A549 (cell line): Measurements from ENCODE around the gene HIPK3. TPM values are rescaled to one million over a fixed set of nuclear protein-coding genes. Genes with fewer than 3 reads are reported as not detected.
A peak's percentile ranks its signal among the peaks of the same experiment; 100 is the strongest.

Source experiments
- ATAC-seq, 2 experiments: fragments of 200-7000 bp in 1 of 2; fragments of >200 bp in 1 of 2; cut with Nextera tagmentation in 1 of 2; cut with Tn5 transposase in 1 of 2; 3 replicates each; pipeline versions ENCODE4 v1.8.0 to v1.9.1; 2018 to 2020; ENCODE audit warnings: mild to moderate bottlenecking in 1 of 2, moderate library complexity in 1 of 2
- CTCF ChIA-PET: fragments of 300-600 bp; sonication (Branson Sonifier 250); formaldehyde crosslinking; extraction: SDS; loops from one replicate; lab custom pipeline; 2021; ENCODE audit warnings: antibody characterized with exemption, inconsistent platforms; lab: Yijun Ruan, JAX
- POLR2A ChIA-PET: fragments of 350-600 bp; formaldehyde crosslinking; extraction: SDS; loops from one replicate; lab custom pipeline; 2021; ENCODE audit warnings: antibody characterized with exemption, inconsistent platforms; lab: Yijun Ruan, JAX
- DNase-seq, 2 experiments: peaks; one replicate each; pipeline versions ENCODE4 v3.0.0 to v3.0.0-alpha.2; 2011 to 2016; ENCODE audit warnings: low read depth in 1 of 2, low spot score in 1 of 2
- FAIRE-seq: peaks from 2 replicates; lab custom pipeline; 2011; peaks lifted over from hg19 to GRCh38; lab: Jason Lieb, UNC
- H3K27ac ChIP-seq, 2 experiments: fragments of >200 bp; sonication (Bioruptor Twin); formaldehyde crosslinking; 3 replicates each; pipeline ENCODE4 v1.5.1; 2016 to 2017
- H3K4me1 ChIP-seq: fragments of >200 bp; sonication (Bioruptor Twin); formaldehyde crosslinking; 3 replicates; pipeline ENCODE4 v1.6.1; 2016
- H3K4me2 ChIP-seq: fragments of >200 bp; sonication (Bioruptor Twin); formaldehyde crosslinking; 3 replicates; pipeline ENCODE4 v1.6.1; 2016
- H3K4me3 ChIP-seq: fragments of >200 bp; sonication (Bioruptor Twin); formaldehyde crosslinking; 3 replicates; pipeline ENCODE4 v1.5.1; 2016
- H3K9me3 ChIP-seq: fragments of >200 bp; sonication (Bioruptor Twin); formaldehyde crosslinking; 3 replicates; pipeline ENCODE4 v1.6.1; 2016
- CEBPB ChIP-seq, 2 experiments: fragments of >200 bp in 1 of 2; sonication (Bioruptor Twin) in 1 of 2; formaldehyde crosslinking in 1 of 2; IDR thresholded peaks; 2 replicates each; pipeline ENCODE4 v1.6.1; 2012 to 2016
- CHD2 ChIP-seq: fragments of 150-350 bp; IDR thresholded peaks from 2 replicates; pipeline ENCODE4 v1.6.1; 2014; ENCODE audit warnings: low read length; ENCODE audit not compliant: partially characterized antibody
- EHMT2 ChIP-seq: fragments of 200-600 bp; sonication (generic); IDR thresholded peaks from 2 replicates; pipeline ENCODE4 v1.6.1; 2016; ENCODE audit warnings: antibody characterized with exemption, low read depth, mild to moderate bottlenecking, moderate library complexity
- ESRRA ChIP-seq: fragments of 150-350 bp; IDR thresholded peaks from 2 replicates; pipeline ENCODE4 v1.6.1; 2014; ENCODE audit warnings: mild to moderate bottlenecking, low read length, borderline replicate concordance
- GATA3 ChIP-seq: IDR thresholded peaks from 2 replicates; pipeline ENCODE4 v1.6.1; 2012; ENCODE audit warnings: borderline replicate concordance
- NFE2L2 ChIP-seq: fragments of 150-350 bp; conservative IDR thresholded peaks from 2 replicates; pipeline ENCODE4 v1.6.1; 2014; ENCODE audit warnings: low read length
- NPAS2 ChIP-seq: fragments of 250-450 bp; sonication (Bioruptor Pico); IDR thresholded peaks from 2 replicates; pipeline ENCODE4 v1.8.0; 2022; ENCODE audit warnings: mild to moderate bottlenecking, moderate library complexity, borderline replicate concordance
- NR3C1 ChIP-seq: fragments of >200 bp; sonication (Bioruptor Twin); formaldehyde crosslinking; IDR thresholded peaks from 3 replicates; pipeline ENCODE4 v1.6.1; 2017
- PHF8 ChIP-seq: fragments of 200-600 bp; sonication (generic); IDR thresholded peaks from 2 replicates; pipeline ENCODE4 v1.6.1; 2016; ENCODE audit warnings: low read depth, mild to moderate bottlenecking, antibody characterized with exemption, moderate library complexity, borderline replicate concordance
- RCOR1 ChIP-seq: fragments of 150-350 bp; IDR thresholded peaks from 2 replicates; pipeline ENCODE4 v1.6.1; 2014; ENCODE audit warnings: antibody characterized with exemption, low read length, low read depth
- RFX5 ChIP-seq: fragments of 450-650 bp; IDR thresholded peaks from 2 replicates; pipeline ENCODE4 v1.7.1; 2014; ENCODE audit warnings: antibody characterized with exemption, mild to moderate bottlenecking, moderate library complexity
- SREBF2 ChIP-seq: fragments of 450-650 bp; IDR thresholded peaks from 2 replicates; pipeline ENCODE4 v1.6.1; 2014; ENCODE audit warnings: mild to moderate bottlenecking, moderate library complexity
- TP53 ChIP-seq: fragments of 250-450 bp; sonication (Bioruptor Pico); IDR thresholded peaks from 2 replicates; pipeline ENCODE4 v1.5.0; 2021; ENCODE audit warnings: mild to moderate bottlenecking, moderate library complexity
- ZC3H11A ChIP-seq: fragments of 450-650 bp; IDR thresholded peaks from 2 replicates; pipeline ENCODE4 v1.6.1; 2014; ENCODE audit warnings: antibody characterized with exemption, mild to moderate bottlenecking
- ZFP36 ChIP-seq: fragments of 450-650 bp; IDR thresholded peaks from 2 replicates; pipeline ENCODE4 v1.6.1; 2014; ENCODE audit warnings: borderline replicate concordance; ENCODE audit not compliant: partially characterized antibody
- WGBS: methylation state at CpG from one replicate; pipeline ENCODE4 v1.1.6; 2017; ENCODE audit errors: missing lambda C conversion rate; 5-methylcytosine and 5-hydroxymethylcytosine counted together
- polyA plus RNA-seq, 4 experiments: library from polyadenylated mRNA; depleted of rRNA in 3 of 4; stranded (reverse); fragments of >200 nt; fragmentation: RNase III in 1 of 4; extraction: RNeasy Plus Mini Kit Qiagen cat#74134 plus additional on column Dnase treatment in 1 of 4; gene quantifications; 2 replicates in 3 of 4; 3 replicates in 1 of 4; pipeline ENCODE4 v1.2.3, GENCODE V29; 2011 to 2017
- TF ChIP-seq, protein P1 (sequence below): fragments of 200-600 bp; sonication (generic); IDR thresholded peaks from 2 replicates; pipeline ENCODE4 v1.6.1; 2016; ENCODE audit warnings: antibody characterized with exemption, mild to moderate bottlenecking, moderate library complexity
- TF ChIP-seq, protein P2 (sequence below): IDR thresholded peaks from 2 replicates; pipeline ENCODE4 v1.6.1; 2012
- TF ChIP-seq, protein P3 (sequence below): fragments of >200 bp; sonication (Bioruptor Twin); formaldehyde crosslinking; IDR thresholded peaks from 3 replicates; pipeline ENCODE4 v1.5.1; 2016
- TF ChIP-seq, protein P4 (sequence below): fragments of 250-450 bp; sonication (Bioruptor Pico); IDR thresholded peaks from 2 replicates; pipeline ENCODE4 v1.5.0; 2020; ENCODE audit warnings: low read depth, mild to moderate bottlenecking, moderate library complexity

Gene HIPK3
- polyA plus RNA-seq, 2 of the 4 experiments (the other 2 are of a cell fraction), result 15.1 to 31.6 TPM

DNA sequence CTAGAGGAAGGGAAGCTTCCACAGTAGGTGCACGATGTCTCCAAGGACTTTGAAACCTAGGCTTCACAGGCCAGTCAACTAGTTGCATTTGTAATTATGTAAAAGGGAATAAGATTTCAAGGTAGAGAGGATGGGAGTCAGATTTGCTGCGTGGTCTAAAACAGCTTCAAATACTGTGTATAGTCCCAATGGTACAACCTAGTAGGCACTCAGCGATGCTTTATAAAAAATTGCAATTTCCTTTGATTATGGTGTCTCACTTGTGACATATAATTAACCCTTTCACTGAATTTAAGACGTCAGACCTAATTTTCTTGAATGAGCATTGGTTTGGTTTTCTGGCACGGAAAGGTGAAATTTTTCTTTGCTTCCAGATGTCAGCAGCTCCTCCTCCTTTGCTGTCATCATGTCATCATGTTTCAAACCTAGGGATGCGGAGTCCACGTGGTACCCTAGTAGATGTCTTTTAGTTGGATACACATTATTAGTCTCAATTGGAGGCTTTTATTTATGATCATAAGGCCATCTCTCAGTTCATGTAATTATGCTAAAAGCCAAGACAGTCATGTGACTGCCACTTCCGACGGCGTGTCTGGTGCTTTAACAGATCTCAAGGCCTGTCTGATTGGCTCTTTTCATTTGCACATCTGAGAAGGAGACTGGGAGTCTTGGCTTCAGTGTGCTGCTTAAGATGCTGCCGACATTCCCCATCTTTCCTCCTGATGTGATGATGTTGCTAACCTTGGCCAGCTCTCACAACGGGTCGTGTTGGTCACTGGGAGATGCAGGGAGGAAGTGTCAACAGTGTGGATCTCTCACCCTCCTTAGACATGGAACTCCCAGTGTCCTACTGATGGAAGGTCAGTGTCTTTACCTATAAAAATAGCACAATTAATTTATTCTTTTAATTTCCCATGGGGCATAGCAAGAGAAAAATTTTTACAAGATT lies 134.0 kb downstream of the HIPK3 start (continued):
- TF ChIP-seq, protein P1, sequence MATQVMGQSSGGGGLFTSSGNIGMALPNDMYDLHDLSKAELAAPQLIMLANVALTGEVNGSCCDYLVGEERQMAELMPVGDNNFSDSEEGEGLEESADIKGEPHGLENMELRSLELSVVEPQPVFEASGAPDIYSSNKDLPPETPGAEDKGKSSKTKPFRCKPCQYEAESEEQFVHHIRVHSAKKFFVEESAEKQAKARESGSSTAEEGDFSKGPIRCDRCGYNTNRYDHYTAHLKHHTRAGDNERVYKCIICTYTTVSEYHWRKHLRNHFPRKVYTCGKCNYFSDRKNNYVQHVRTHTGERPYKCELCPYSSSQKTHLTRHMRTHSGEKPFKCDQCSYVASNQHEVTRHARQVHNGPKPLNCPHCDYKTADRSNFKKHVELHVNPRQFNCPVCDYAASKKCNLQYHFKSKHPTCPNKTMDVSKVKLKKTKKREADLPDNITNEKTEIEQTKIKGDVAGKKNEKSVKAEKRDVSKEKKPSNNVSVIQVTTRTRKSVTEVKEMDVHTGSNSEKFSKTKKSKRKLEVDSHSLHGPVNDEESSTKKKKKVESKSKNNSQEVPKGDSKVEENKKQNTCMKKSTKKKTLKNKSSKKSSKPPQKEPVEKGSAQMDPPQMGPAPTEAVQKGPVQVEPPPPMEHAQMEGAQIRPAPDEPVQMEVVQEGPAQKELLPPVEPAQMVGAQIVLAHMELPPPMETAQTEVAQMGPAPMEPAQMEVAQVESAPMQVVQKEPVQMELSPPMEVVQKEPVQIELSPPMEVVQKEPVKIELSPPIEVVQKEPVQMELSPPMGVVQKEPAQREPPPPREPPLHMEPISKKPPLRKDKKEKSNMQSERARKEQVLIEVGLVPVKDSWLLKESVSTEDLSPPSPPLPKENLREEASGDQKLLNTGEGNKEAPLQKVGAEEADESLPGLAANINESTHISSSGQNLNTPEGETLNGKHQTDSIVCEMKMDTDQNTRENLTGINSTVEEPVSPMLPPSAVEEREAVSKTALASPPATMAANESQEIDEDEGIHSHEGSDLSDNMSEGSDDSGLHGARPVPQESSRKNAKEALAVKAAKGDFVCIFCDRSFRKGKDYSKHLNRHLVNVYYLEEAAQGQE, result no peak

DNA sequence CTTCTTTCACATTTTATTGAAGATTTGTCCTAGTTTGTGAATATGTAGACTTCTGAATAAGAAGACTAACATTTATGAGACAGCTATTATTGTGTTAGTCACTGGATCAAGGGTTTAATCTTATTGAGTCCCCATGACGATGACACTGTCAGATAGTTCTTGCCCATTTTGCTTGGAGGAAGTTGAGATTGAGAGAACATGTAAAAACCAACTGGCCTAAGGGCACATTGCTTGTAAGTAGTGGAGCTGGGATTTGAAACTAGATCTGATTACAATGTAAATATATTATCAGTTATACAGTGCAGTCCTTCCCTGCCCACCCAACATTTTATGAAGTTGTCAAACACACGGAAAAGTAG lies 134.7 kb downstream of the HIPK3 start:
- ATAC-seq, result no peak
- no peak for FAIRE-seq
- Histone ChIP-seq H3K4me3 (no peak overlapping the region), H3K4me1 (no peaks in the 10 kb centered on the region), H3K9me3 (no peaks in the 10 kb centered on the region), H3K4me2 (no peak overlapping the region), H3K27ac (no peak overlapping the region)
- no peak for DNase-seq
- ChIA-PET CTCF (no interaction called here), POLR2A (no interaction called here)
- WGBS, result 84% methylated on average over 2 of the region's 2 CpGs
- TF ChIP-seq ZFP36 (no peak), EHMT2 (no peak), RFX5 (no peak), NPAS2 (CRISPR knock-in tag) (no peak)
- TF ChIP-seq, protein P2, sequence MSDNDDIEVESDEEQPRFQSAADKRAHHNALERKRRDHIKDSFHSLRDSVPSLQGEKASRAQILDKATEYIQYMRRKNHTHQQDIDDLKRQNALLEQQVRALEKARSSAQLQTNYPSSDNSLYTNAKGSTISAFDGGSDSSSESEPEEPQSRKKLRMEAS, result no peak

DNA sequence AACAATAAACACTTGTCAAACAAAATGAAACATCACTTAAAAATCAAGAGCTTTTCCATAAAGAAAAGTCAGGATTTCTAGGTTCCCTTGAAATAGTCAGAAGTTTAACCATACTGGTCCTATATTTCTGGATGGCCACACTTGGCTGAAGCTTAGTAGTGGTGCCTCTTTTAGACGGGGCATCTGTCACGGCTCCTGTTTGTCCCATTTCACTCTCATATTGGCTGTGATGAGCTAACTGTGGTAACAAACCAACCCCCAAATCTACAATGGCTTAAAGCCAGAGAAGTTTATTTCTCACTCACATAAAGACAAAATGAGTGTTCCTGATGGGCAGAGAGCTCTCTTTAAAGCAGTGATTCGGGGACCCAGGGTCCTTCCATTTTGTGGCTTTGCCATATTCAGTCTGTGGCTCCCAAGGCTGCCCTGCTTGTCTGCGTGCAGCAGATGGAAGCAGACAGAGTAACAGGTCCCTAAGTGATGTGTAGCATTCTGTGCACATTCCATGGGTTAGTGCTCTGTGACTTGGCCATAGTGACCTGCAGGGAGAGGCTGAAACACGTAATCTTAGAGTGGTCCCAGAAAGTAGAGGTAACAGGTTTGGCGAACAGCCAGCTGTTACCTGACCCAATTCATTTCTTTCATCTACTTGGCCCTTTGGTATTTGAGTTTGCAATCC lies 137.4 kb downstream of the HIPK3 start:
- ChIA-PET POLR2A (no interaction called here), CTCF (no interaction called here)
- no peak for FAIRE-seq
- Histone ChIP-seq H3K4me1 (no peaks in the 10 kb centered on the region), H3K4me3 (no peak overlapping the region), H3K27ac (no peak overlapping the region), H3K9me3 (no peaks in the 10 kb centered on the region), H3K4me2 (no peak overlapping the region)
- no peak for TF ChIP-seq ZC3H11A
- no peak for TF ChIP-seq TP53
- no peak for ATAC-seq
- DNase-seq, result no peak
- WGBS, result 64% methylated on average over 6 of the region's 6 CpGs

DNA sequence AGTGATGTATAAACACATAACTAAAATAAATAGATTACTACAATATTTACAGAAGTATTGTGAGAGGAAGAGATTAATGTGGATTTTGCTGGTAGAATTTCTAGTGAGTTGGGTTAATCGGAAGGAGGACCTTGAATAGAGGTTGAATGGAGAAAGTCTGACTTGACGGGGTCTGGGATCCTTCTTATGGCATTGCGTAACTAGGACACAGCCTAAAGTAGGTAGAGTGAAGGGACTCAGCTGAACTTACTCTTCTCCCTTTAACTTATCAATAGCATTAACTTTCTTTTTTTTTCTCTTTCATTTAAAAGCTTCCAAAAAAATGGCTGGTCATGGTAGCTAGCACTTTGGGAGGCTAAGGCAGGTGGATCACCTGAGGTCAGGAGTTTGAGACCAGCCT lies 139.2 kb downstream of the HIPK3 start:
- H3K4me3 ChIP-seq, result no peak overlapping the region
- no peak for DNase-seq
- no peak overlapping the region for H3K27ac ChIP-seq
- no peaks in the 10 kb centered on the region for H3K9me3 ChIP-seq
- no peak for ATAC-seq
- TF ChIP-seq SREBF2 (no peak), CEBPB (IDR thresholded peaks at IDR 0.05) (peak in 1 of 2 experiments; percentile 34; a peak in 1 of 4 replicates)
- ChIA-PET POLR2A (no interaction called here), CTCF (no interaction called here)
- no peaks in the 10 kb centered on the region for H3K4me1 ChIP-seq
- WGBS, result 94% methylated on average over 3 of the region's 3 CpGs
- no peak for FAIRE-seq
- H3K4me2 ChIP-seq, result no peak overlapping the region

DNA sequence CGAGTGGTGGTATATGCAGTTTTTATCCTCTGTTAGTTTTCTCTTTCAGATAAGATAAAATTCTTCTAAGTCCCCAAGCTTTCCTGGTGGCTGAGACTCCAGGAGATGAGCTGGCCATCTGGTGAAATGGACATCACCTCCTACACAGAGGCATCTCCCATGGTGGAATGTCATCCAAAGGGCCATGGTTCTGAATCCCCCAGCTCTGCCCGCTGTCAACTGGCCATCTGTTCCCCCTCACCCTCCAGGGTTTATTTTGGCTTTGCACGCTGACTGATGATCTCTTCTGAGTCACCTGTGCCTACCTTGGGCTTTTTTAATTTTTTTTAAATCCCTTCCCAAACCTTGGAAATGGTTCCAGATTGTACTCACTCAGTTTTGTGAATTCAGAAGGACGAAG lies 142.2 kb downstream of the HIPK3 start:
- no peaks in the 10 kb centered on the region for H3K9me3 ChIP-seq
- H3K4me1 ChIP-seq, result no peaks in the 10 kb centered on the region
- ChIA-PET POLR2A (interaction anchor here (0.6 kb wide), 1 partner anchor 172 kb away, joined by 3 read pairs; no protein-coding TSS in a partner anchor), CTCF (interaction anchor here (0.9 to 1.4 kb wide), 2 partner anchors 18 to 51 kb away, joined by 3 read pairs; no protein-coding TSS in a partner anchor)
- FAIRE-seq (no peak), ATAC-seq (no peak), DNase-seq (no peak)
- no peak overlapping the region for H3K4me3 ChIP-seq
- 84% methylated on average over 4 of the region's 4 CpGs for WGBS
- H3K27ac ChIP-seq, result no peak overlapping the region
- no peak overlapping the region for H3K4me2 ChIP-seq
- TF ChIP-seq NR3C1 (no peak), RCOR1 (no peak), GATA3 (no peak), ZFP36 (no peak), CHD2 (no peak), PHF8 (no peak), NFE2L2 (no peak), RFX5 (no peak), ESRRA (no peak)
- TF ChIP-seq, protein P3, sequence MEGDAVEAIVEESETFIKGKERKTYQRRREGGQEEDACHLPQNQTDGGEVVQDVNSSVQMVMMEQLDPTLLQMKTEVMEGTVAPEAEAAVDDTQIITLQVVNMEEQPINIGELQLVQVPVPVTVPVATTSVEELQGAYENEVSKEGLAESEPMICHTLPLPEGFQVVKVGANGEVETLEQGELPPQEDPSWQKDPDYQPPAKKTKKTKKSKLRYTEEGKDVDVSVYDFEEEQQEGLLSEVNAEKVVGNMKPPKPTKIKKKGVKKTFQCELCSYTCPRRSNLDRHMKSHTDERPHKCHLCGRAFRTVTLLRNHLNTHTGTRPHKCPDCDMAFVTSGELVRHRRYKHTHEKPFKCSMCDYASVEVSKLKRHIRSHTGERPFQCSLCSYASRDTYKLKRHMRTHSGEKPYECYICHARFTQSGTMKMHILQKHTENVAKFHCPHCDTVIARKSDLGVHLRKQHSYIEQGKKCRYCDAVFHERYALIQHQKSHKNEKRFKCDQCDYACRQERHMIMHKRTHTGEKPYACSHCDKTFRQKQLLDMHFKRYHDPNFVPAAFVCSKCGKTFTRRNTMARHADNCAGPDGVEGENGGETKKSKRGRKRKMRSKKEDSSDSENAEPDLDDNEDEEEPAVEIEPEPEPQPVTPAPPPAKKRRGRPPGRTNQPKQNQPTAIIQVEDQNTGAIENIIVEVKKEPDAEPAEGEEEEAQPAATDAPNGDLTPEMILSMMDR, result no peak
- TF ChIP-seq, protein P4, sequence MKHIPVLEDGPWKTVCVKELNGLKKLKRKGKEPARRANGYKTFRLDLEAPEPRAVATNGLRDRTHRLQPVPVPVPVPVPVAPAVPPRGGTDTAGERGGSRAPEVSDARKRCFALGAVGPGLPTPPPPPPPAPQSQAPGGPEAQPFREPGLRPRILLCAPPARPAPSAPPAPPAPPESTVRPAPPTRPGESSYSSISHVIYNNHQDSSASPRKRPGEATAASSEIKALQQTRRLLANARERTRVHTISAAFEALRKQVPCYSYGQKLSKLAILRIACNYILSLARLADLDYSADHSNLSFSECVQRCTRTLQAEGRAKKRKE (CRISPR knock-in tag), result no peak
